HG03135 (cell line): ENCODE measurements around the gene MRPL11.

Experiments used
- ATAC-seq: cut with Tn5 transposase; IDR thresholded peaks from one replicate; pipeline ENCODE4 v1.9.1; 2021; ENCODE audit warnings: mild to moderate bottlenecking, moderate library complexity; ENCODE audit not compliant: unreplicated experiment

Gene MRPL11

GRCh38 chr11:66407651-66408050, 31.0 kb downstream of the MRPL11 start:
- no peak for ATAC-seq

GRCh38 chr11:66393954-66394353, 44.7 kb downstream of the MRPL11 start:
- ATAC-seq = no peak

- ATAC-seq = no peak
Measured at GRCh38 chr11:66391322-66391721, 47.3 kb downstream of the MRPL11 start.

GRCh38 chr11:66388780-66389386, 49.8 kb downstream of the MRPL11 start:
- ATAC-seq = no peak

- no peak for ATAC-seq
Measured at GRCh38 chr11:66386171-66387069, 52.2 kb downstream of the MRPL11 start.
